GM12878 (cell line): ENCODE data around the gene ZNF443. TPM values are rescaled to one million over a fixed set of nuclear protein-coding genes. Genes with fewer than 3 reads are reported as not detected.

Source experiments
- ATAC-seq: fragments of 200-7000 bp; cut with Tn5 transposase; 3 replicates; pipeline ENCODE4 v1.9.1; 2020; ENCODE audit warnings: mild to moderate bottlenecking, moderate library complexity
- BruUV-seq: library from RNA; stranded (reverse); fragments of 400-500 nt; replicated peaks from 2 replicates; lab custom pipeline; 2021; lab: Mats Ljungman, UMichigan
- CTCF ChIA-PET: fragments of 300-600 bp; sonication (Branson Sonifier 250); formaldehyde crosslinking; extraction: SDS; loops from one replicate; lab custom pipeline; 2021; ENCODE audit warnings: inconsistent platforms; lab: Yijun Ruan, JAX
- POLR2A ChIA-PET: fragments of 350-600 bp; formaldehyde crosslinking; extraction: SDS; loops from one replicate; lab custom pipeline; 2021; ENCODE audit warnings: inconsistent platforms; lab: Charles Lee
- RAD21 ChIA-PET: fragments of 300-600 bp; sonication (Branson Sonifier 250); formaldehyde crosslinking; loops from one replicate; lab custom pipeline; 2023; ENCODE audit warnings: antibody characterized with exemption; ENCODE audit not compliant: unreplicated experiment; lab: Charles Lee
- SMC1A ChIA-PET: fragments of 300-600 bp; sonication (Branson Sonifier 250); formaldehyde crosslinking; loops from one replicate; lab custom pipeline; 2023; ENCODE audit not compliant: unreplicated experiment, uncharacterized antibody; lab: Charles Lee
- DNase-seq: peaks from one replicate; pipeline ENCODE4 v3.0.0-alpha.2; 2011; ENCODE audit warnings: low read depth, low spot score
- FAIRE-seq: peaks from 3 replicates; lab custom pipeline; 2011; peaks lifted over from hg19 to GRCh38; lab: Jason Lieb, UNC
- H2AFZ ChIP-seq: 2 replicates; pipeline ENCODE4 v1.6.0; 2011; ENCODE audit warnings: low read depth, low read length, control low read depth; ENCODE audit not compliant: control insufficient read depth
- H3K27ac ChIP-seq: 2 replicates; pipeline ENCODE4 v1.5.1; 2011; ENCODE audit warnings: control low read depth; ENCODE audit not compliant: control insufficient read depth, insufficient read depth
- H3K27me3 ChIP-seq, 2 experiments: replicated peaks in 1 of 2; 2 replicates each; pipeline versions ENCODE4 v1.6.0 to v1.6.1; 2011; ENCODE audit warnings: low read length in 1 of 2; ENCODE audit not compliant: control insufficient read depth in 2 of 2, insufficient read depth in 2 of 2
- H3K36me3 ChIP-seq, 2 experiments: 2 replicates each; pipeline ENCODE4 v1.5.1; 2011; ENCODE audit warnings: low read length in 1 of 2; ENCODE audit not compliant: control insufficient read depth in 2 of 2, insufficient read depth in 2 of 2
- H3K4me1 ChIP-seq: 2 replicates; pipeline ENCODE4 v1.6.1; 2011; ENCODE audit warnings: mild to moderate bottlenecking, low read length, moderate library complexity, mixed read lengths; ENCODE audit not compliant: control insufficient read depth, insufficient read depth
- H3K4me2 ChIP-seq: 2 replicates; pipeline ENCODE4 v1.6.0; 2011; ENCODE audit warnings: control low read depth; ENCODE audit not compliant: control insufficient read depth, insufficient read depth
- H3K4me3 ChIP-seq: fragments of 200-600 bp; sonication (generic); 2 replicates; pipeline ENCODE4 v1.5.1; 2016
- H3K79me2 ChIP-seq: 2 replicates; pipeline ENCODE4 v1.6.0; 2011; ENCODE audit warnings: low read length; ENCODE audit not compliant: control insufficient read depth, insufficient read depth
- H3K9ac ChIP-seq: 2 replicates; pipeline ENCODE4 v1.8.0; 2011; ENCODE audit warnings: low read length, control low read depth, mixed read lengths; ENCODE audit not compliant: control insufficient read depth, insufficient read depth
- H3K9me3 ChIP-seq: replicated peaks from 3 replicates; pipeline ENCODE4 v1.5.1; 2011; ENCODE audit warnings: mild to moderate bottlenecking, low read length; ENCODE audit not compliant: control insufficient read depth, insufficient read depth
- H4K20me1 ChIP-seq: 2 replicates; pipeline ENCODE4 v1.6.0; 2011; ENCODE audit not compliant: control insufficient read depth, insufficient read depth
- CBX5 ChIP-seq: sonication (generic); IDR thresholded peaks from 2 replicates; pipeline ENCODE4 v1.6.1; 2016; ENCODE audit warnings: low read depth, moderate library complexity, mild to moderate bottlenecking, inconsistent platforms
- DPF2 ChIP-seq: fragments of 450-650 bp; IDR thresholded peaks from 2 replicates; pipeline ENCODE4 v1.6.1; 2017; ENCODE audit warnings: mild to moderate bottlenecking
- HDAC6 ChIP-seq: fragments of 200-600 bp; sonication (generic); IDR thresholded peaks from one replicate; pipeline ENCODE4 v1.8.0; 2017; ENCODE audit warnings: antibody characterized with exemption; ENCODE audit not compliant: unreplicated experiment
- IKZF1 ChIP-seq: fragments of 450-650 bp; conservative IDR thresholded peaks from 2 replicates; pipeline ENCODE4 v1.6.1; 2017; ENCODE audit warnings: antibody characterized with exemption, mild to moderate bottlenecking
- KLF5 ChIP-seq: fragments of 450-650 bp; IDR thresholded peaks from 2 replicates; pipeline ENCODE4 v1.6.1; 2014; ENCODE audit warnings: mild to moderate bottlenecking; ENCODE audit not compliant: partially characterized antibody
- NFIC ChIP-seq: IDR thresholded peaks from 2 replicates; pipeline ENCODE4 v1.6.1; 2012; ENCODE audit warnings: low read depth, mild to moderate bottlenecking, inconsistent platforms, low read length, moderate library complexity
- NFYA ChIP-seq: IDR thresholded peaks from 2 replicates; pipeline ENCODE4 v1.6.1; 2011; ENCODE audit warnings: low read depth, mild to moderate bottlenecking, low read length, improper control_type of control experiment, borderline replicate concordance
- RELA ChIP-seq: fragments of 450-650 bp; IDR thresholded peaks from 2 replicates; pipeline ENCODE4 v1.8.0; 2014; ENCODE audit warnings: borderline replicate concordance; ENCODE audit not compliant: partially characterized antibody
- RFX5 ChIP-seq: IDR thresholded peaks from 2 replicates; pipeline ENCODE4 v1.6.1; 2011; ENCODE audit warnings: low read depth, low read length, improper control_type of control experiment
- TAF1 ChIP-seq: IDR thresholded peaks from 2 replicates; pipeline ENCODE4 v1.6.1; 2011; ENCODE audit warnings: mild to moderate bottlenecking, low read depth, low read length, borderline replicate concordance
- TBL1XR1 ChIP-seq: IDR thresholded peaks from 2 replicates; pipeline ENCODE4 v1.6.1; 2012; ENCODE audit warnings: low read depth, low read length, improper control_type of control experiment
- ZNF274 ChIP-seq: IDR thresholded peaks from one replicate; pipeline ENCODE4 v1.8.0; 2011; ENCODE audit not compliant: insufficient read length, insufficient read depth
- ZNF384 ChIP-seq: IDR thresholded peaks from 2 replicates; pipeline ENCODE4 v1.6.1; 2012; ENCODE audit warnings: low read depth, mild to moderate bottlenecking, low read length, improper control_type of control experiment, borderline replicate concordance
- WGBS: methylation state at CpG from one replicate; pipeline ENCODE4 v1.1.6; 2016; ENCODE audit warnings: low lambda C conversion rate; ENCODE audit not compliant: insufficient replicate concordance, insufficient coverage; ENCODE audit errors: missing lambda C conversion rate; 5-methylcytosine and 5-hydroxymethylcytosine counted together
- in situ Hi-C: fragments of 300-500 bp; cut with MboI; formaldehyde crosslinking; loops from 9 replicates; pipeline ENCODE4 v1.14.3; 2018; ENCODE audit warnings: mixed read lengths
- intact Hi-C: fragments of 100-400 bp; cut with micrococcal nuclease; formaldehyde crosslinking; loops from one replicate; pipeline ENCODE4 v1.14.2; 2022; ENCODE audit not compliant: unreplicated experiment
- polyA plus RNA-seq, 11 experiments: library from polyadenylated mRNA; depleted of rRNA in 4 of 11; unstranded in 6 of 11; stranded (reverse) in 5 of 11; fragments of >200 nt; fragmentation: Nextera tagmentation in 4 of 11; fragmentation: Illumina TruSeq in 1 of 11; extraction: Ambion mirVana in 4 of 11; extraction: Trizol in 1 of 11; gene quantifications; 1 replicate in 1 of 11; 2 replicates in 10 of 11; pipeline versions ENCODE4 v1.2.1 to v1.2.3, GENCODE V29; 2011 to 2016; ENCODE audit warnings: inconsistent platforms in 2 of 11, missing spikeins in 2 of 11, low read depth in 1 of 11
- total RNA-seq, 4 experiments: library from RNA; depleted of rRNA in 3 of 4; stranded (reverse); fragments of >200 nt in 3 of 4; fragmentation: Illumina TruSeq in 1 of 4; extraction: Trizol in 1 of 4; gene quantifications; 2 replicates each; pipeline versions ENCODE4 v1.2.1 to v1.2.3, GENCODE V29; 2013 to 2021
- TF ChIP-seq, protein P1 (sequence below): IDR thresholded peaks from 2 replicates; pipeline ENCODE4 v1.6.1; 2011; ENCODE audit warnings: mild to moderate bottlenecking, low read depth, low read length, moderate library complexity; ENCODE audit not compliant: insufficient replicate concordance
- TF ChIP-seq, protein P2 (sequence below): fragments of 450-650 bp; IDR thresholded peaks from 2 replicates; pipeline ENCODE4 v1.6.1; 2018; ENCODE audit warnings: mild to moderate bottlenecking, low read depth, moderate library complexity; ENCODE audit not compliant: partially characterized antibody

Gene ZNF443
- total and polyA plus RNA-seq, 10 of the 15 experiments (the other 5 are each of a cell fraction or from before 2014, with no cell fraction given) = 2.1 to 9.1 (median 3.9) TPM

DNA sequence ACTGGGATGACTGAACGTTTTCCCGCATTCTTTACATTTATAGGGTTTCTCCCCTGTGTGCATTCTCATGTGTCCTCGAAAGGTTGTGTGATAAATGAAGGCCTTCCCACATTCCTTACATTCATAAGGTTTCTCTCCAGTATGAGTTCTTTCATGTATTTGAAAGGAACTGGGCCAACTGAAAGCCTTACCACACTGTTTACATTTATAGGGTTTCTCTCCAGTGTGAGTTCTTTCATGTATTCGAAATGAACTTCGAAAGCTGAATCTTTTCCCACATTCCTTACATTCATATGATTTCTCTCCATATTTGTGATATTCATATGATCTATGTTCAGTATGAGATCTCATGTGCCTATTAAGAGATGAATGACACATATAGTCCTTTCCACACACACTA lies 24.4 kb upstream of the ZNF443 start:
- H3K79me2 ChIP-seq = no peaks in the 10 kb centered on the region
- peak; percentile 69 for TF ChIP-seq ZNF274
- 0 out of 2 replicates have a peak, but pooled peaks have one; percentile 31 for TF ChIP-seq CBX5
- TF ChIP-seq, protein P1, sequence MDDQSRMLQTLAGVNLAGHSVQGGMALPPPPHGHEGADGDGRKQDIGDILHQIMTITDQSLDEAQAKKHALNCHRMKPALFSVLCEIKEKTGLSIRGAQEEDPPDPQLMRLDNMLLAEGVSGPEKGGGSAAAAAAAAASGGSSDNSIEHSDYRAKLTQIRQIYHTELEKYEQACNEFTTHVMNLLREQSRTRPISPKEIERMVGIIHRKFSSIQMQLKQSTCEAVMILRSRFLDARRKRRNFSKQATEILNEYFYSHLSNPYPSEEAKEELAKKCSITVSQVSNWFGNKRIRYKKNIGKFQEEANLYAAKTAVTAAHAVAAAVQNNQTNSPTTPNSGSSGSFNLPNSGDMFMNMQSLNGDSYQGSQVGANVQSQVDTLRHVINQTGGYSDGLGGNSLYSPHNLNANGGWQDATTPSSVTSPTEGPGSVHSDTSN = no peak
- TF ChIP-seq KLF5 = peak; percentile 41
- TF ChIP-seq, all 136 proteins: peak for 3
- Histone ChIP-seq H3K9me3 (peaks cover 29% of the 10 kb centered on the region), H3K4me3 (no peak overlapping the region), H3K27me3 (no peaks in the 10 kb centered on the region), H4K20me1 (no peaks in the 10 kb centered on the region), H3K27ac (no peak overlapping the region), H3K4me1 (no peaks in the 10 kb centered on the region), H3K36me3 (peaks cover 0 to 3% of the 10 kb centered on the region in 2 experiments; a peak in 1 of 4 replicates), H3K4me2 (no peak overlapping the region), H3K9ac (no peak overlapping the region), H2AFZ (no peak overlapping the region)
- ChIA-PET CTCF (no interaction called here), RAD21 (no interaction called here), POLR2A (no interaction called here), SMC1A (no interaction called here)
- in situ Hi-C loops = no loop called here
- BruUV-seq = no TSS peak
- no peak for DNase-seq
- intact Hi-C loops = no loop called here
- no peak for ATAC-seq
- FAIRE-seq = no peak
- 75% methylated on average over 5 of the region's 5 CpGs for WGBS

DNA sequence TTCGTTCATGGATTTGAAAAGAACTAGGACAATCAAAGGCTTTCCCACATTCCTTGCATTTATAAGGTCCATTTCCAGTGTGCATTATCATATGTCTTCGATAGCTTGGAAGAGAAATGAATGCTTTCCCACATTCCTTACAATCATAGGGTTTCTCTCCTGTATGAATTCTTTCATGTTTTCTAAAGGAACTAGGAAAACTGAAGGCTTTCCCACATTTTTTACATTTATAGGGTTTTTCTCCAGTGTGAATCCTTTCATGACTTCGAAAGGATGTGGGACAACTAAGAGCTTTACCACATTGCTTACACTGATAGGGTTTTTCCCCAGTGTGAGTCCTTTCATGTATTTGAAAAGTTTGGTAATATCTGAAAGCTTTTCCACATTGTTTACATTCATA lies 23.9 kb upstream of the ZNF443 start:
- Histone ChIP-seq H3K27ac (no peak overlapping the region), H3K36me3 (peaks cover 0 to 3% of the 10 kb centered on the region in 2 experiments; a peak in 1 of 4 replicates), H4K20me1 (no peaks in the 10 kb centered on the region), H3K9ac (no peak overlapping the region), H3K79me2 (no peaks in the 10 kb centered on the region), H3K4me3 (no peak overlapping the region), H3K27me3 (no peaks in the 10 kb centered on the region), H3K9me3 (peaks cover 26% of the 10 kb centered on the region), H3K4me2 (no peak overlapping the region), H3K4me1 (no peaks in the 10 kb centered on the region), H2AFZ (no peak overlapping the region)
- CTCF ChIA-PET = interaction anchor here (0.7 kb wide), 1 partner anchor 277 kb away, joined by 3 read pairs; no protein-coding TSS in a partner anchor
- RAD21 ChIA-PET = no interaction called here
- ATAC-seq (no peak), DNase-seq (no peak), FAIRE-seq (no peak)
- in situ Hi-C loops (no loop called here), intact Hi-C loops (no loop called here)
- POLR2A ChIA-PET = no interaction called here
- SMC1A ChIA-PET = no interaction called here
- WGBS = 98% methylated on average over 3 of the region's 3 CpGs
- no TSS peak for BruUV-seq
- TF ChIP-seq ZNF384 = no peak
- no peak for TF ChIP-seq HDAC6
- no peak for TF ChIP-seq NFIC
- no peak for TF ChIP-seq TAF1
- TF ChIP-seq RFX5 = no peak
- TF ChIP-seq NFYA = no peak
- no peak for TF ChIP-seq DPF2
- no peak for TF ChIP-seq RELA
- TF ChIP-seq TBL1XR1 = no peak
- TF ChIP-seq, protein P2, sequence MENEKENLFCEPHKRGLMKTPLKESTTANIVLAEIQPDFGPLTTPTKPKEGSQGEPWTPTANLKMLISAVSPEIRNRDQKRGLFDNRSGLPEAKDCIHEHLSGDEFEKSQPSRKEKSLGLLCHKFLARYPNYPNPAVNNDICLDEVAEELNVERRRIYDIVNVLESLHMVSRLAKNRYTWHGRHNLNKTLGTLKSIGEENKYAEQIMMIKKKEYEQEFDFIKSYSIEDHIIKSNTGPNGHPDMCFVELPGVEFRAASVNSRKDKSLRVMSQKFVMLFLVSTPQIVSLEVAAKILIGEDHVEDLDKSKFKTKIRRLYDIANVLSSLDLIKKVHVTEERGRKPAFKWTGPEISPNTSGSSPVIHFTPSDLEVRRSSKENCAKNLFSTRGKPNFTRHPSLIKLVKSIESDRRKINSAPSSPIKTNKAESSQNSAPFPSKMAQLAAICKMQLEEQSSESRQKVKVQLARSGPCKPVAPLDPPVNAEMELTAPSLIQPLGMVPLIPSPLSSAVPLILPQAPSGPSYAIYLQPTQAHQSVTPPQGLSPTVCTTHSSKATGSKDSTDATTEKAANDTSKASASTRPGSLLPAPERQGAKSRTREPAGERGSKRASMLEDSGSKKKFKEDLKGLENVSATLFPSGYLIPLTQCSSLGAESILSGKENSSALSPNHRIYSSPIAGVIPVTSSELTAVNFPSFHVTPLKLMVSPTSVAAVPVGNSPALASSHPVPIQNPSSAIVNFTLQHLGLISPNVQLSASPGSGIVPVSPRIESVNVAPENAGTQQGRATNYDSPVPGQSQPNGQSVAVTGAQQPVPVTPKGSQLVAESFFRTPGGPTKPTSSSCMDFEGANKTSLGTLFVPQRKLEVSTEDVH = no peak
- TF ChIP-seq ZNF274 = no peak
- no peak for TF ChIP-seq IKZF1
